Neural cell (in vitro differentiated cells): Measurements from ENCODE around the gene EFCAB11. TPM values are rescaled to one million over a fixed set of nuclear protein-coding genes. Genes with fewer than 3 reads are reported as not detected.

ENCODE experiments used
- H2AFZ ChIP-seq: fragments of 200-600, 300-800 bp; sonication (generic), shearing (Covaris generic); 2 replicates; pipeline ENCODE4 v1.6.0; 2014; ENCODE audit warnings: low read depth, mild to moderate bottlenecking, antibody characterized with exemption, low read length, moderate library complexity
- H3F3A ChIP-seq: fragments of 200-600 bp; shearing (Covaris generic); 2 replicates; pipeline ENCODE4 v1.6.1; 2016; ENCODE audit warnings: mild to moderate bottlenecking, moderate library complexity, mixed read lengths, antibody characterized with exemption, low read length; ENCODE audit not compliant: insufficient read depth, poor library complexity, severe bottlenecking
- H3K27ac ChIP-seq: fragments of 200-600, 300-800 bp; sonication (generic), shearing (Covaris generic); 2 replicates; pipeline ENCODE4 v1.5.1; 2014; ENCODE audit warnings: mild to moderate bottlenecking, low read length, moderate library complexity
- H3K27me3 ChIP-seq: fragments of 300-800, 200-600 bp; sonication (generic), shearing (Covaris generic); 2 replicates; pipeline ENCODE4 v1.6.0; 2014; ENCODE audit warnings: mild to moderate bottlenecking, low read depth, low read length, moderate library complexity; ENCODE audit not compliant: insufficient read depth
- H3K36me3 ChIP-seq: fragments of 300-800, 200-600 bp; sonication (generic), shearing (Covaris generic); 2 replicates; pipeline ENCODE4 v1.5.1; 2014; ENCODE audit warnings: mild to moderate bottlenecking, antibody characterized with exemption, low read length, moderate library complexity; ENCODE audit not compliant: insufficient read depth
- H3K4me2 ChIP-seq: fragments of 300-800, 200-600 bp; sonication (generic), shearing (Covaris generic); 2 replicates; pipeline ENCODE4 v1.6.0; 2014; ENCODE audit warnings: mild to moderate bottlenecking, low read length
- H3K4me3 ChIP-seq: fragments of 300-800, 200-600 bp; sonication (generic), shearing (Covaris generic); 2 replicates; pipeline ENCODE4 v1.5.1; 2014; ENCODE audit warnings: mild to moderate bottlenecking, low read length, moderate library complexity
- H3K79me2 ChIP-seq: fragments of 200-600 bp; shearing (Covaris generic); replicated peaks from 2 replicates; pipeline ENCODE4 v1.6.0; 2014; ENCODE audit warnings: mild to moderate bottlenecking, low read length, moderate library complexity; ENCODE audit not compliant: insufficient read depth
- H3K9ac ChIP-seq: fragments of 300-800, 200-600 bp; sonication (generic), shearing (Covaris generic); 2 replicates; pipeline ENCODE4 v1.6.1; 2016; ENCODE audit warnings: mild to moderate bottlenecking, low read length, mixed read lengths
- H3K9me2 ChIP-seq: fragments of 200-600 bp; shearing (Covaris generic); 2 replicates; pipeline ENCODE4 v1.6.1; 2016; ENCODE audit warnings: mild to moderate bottlenecking, low read length, mixed read lengths; ENCODE audit not compliant: insufficient read depth
- H3K9me3 ChIP-seq: fragments of 200-600, 300-800 bp; sonication (generic), shearing (Covaris generic); 2 replicates; pipeline ENCODE4 v1.6.1; 2016; ENCODE audit warnings: mild to moderate bottlenecking, mixed run types, low read length, moderate library complexity, mixed read lengths
- H4K20me1 ChIP-seq: fragments of 200-600 bp; shearing (Covaris generic); 2 replicates; pipeline ENCODE4 v1.6.1; 2016; ENCODE audit warnings: mild to moderate bottlenecking, mixed run types; ENCODE audit not compliant: insufficient read depth
- CTCF ChIP-seq: fragments of 450-650 bp; IDR thresholded peaks from 2 replicates; pipeline ENCODE4 v1.5.1; 2014; ENCODE audit warnings: antibody characterized with exemption, mild to moderate bottlenecking, moderate library complexity; ENCODE audit not compliant: poor library complexity, severe bottlenecking
- EP300 ChIP-seq: fragments of 450-650 bp; conservative IDR thresholded peaks from 2 replicates; pipeline ENCODE4 v1.6.1; 2014; ENCODE audit warnings: antibody characterized with exemption, mild to moderate bottlenecking, moderate library complexity; ENCODE audit not compliant: poor library complexity, severe bottlenecking
- EZH2 ChIP-seq: fragments of 200-600, 300-800 bp; shearing (Covaris generic), sonication (generic); IDR thresholded peaks from 2 replicates; pipeline ENCODE4 v1.6.1; 2014; ENCODE audit warnings: antibody characterized with exemption, low read length, borderline replicate concordance, mild to moderate bottlenecking; ENCODE audit not compliant: insufficient read depth, poor library complexity, severe bottlenecking
- MXI1 ChIP-seq: fragments of 450-650 bp; conservative IDR thresholded peaks from 2 replicates; pipeline ENCODE4 v1.6.1; 2014; ENCODE audit warnings: antibody characterized with exemption, mild to moderate bottlenecking; ENCODE audit not compliant: poor library complexity, severe bottlenecking
- POLR2AphosphoS5 ChIP-seq: IDR thresholded peaks from 2 replicates; pipeline ENCODE4 v1.6.1; 2012
- RAD21 ChIP-seq: fragments of 450-650 bp; conservative IDR thresholded peaks from 2 replicates; pipeline ENCODE4 v1.6.1; 2014; ENCODE audit warnings: antibody characterized with exemption, mild to moderate bottlenecking, moderate library complexity
- REST ChIP-seq: IDR thresholded peaks from 2 replicates; pipeline ENCODE4 v1.6.1; 2012; ENCODE audit warnings: borderline replicate concordance
- SMC3 ChIP-seq: fragments of 450-650 bp; conservative IDR thresholded peaks from 2 replicates; pipeline ENCODE4 v1.6.1; 2014; ENCODE audit warnings: antibody characterized with exemption, mild to moderate bottlenecking, moderate library complexity; ENCODE audit not compliant: poor library complexity
- TAF1 ChIP-seq: IDR thresholded peaks from 2 replicates; pipeline ENCODE4 v1.6.1; 2012; ENCODE audit warnings: low read depth
- polyA plus RNA-seq: library from polyadenylated mRNA; depleted of rRNA; stranded (reverse); fragments of >200 nt; gene quantifications from 2 replicates; pipeline ENCODE4 v1.2.3, GENCODE V29; 2014

EFCAB11 gene
- polyA plus RNA-seq, 1 donor from 2014 or later = 7.9 TPM

- Histone ChIP-seq H3K9me2 (no peaks in the 10 kb centered on the region), H3K4me3 (no peak overlapping the region), H3K9me3 (no peaks in the 10 kb centered on the region), H3K4me2 (no peak overlapping the region), H3K36me3 (no peaks in the 10 kb centered on the region), H3K79me2 (no peaks in the 10 kb centered on the region), H2AFZ (no peak overlapping the region), H3K27ac (no peak overlapping the region), H3K9ac (no peak overlapping the region), H3K27me3 (no peaks in the 10 kb centered on the region), H4K20me1 (no peaks in the 10 kb centered on the region), H3F3A (no peaks in the 10 kb centered on the region)
- TF ChIP-seq REST (no peak), CTCF (peak; percentile 27), RAD21 (peak; percentile 36)
These were observed 186.7 kb downstream of the EFCAB11 start for GRCh38 chr14:89767861-89768268.

GRCh38 chr14:89767131-89767530 is 187.4 kb downstream of the EFCAB11 start:
- no peaks in the 10 kb centered on the region for H3K9me3 ChIP-seq
- no peak overlapping the region for H3K4me2 ChIP-seq
- no peak overlapping the region for H3K27ac ChIP-seq
- H3K27me3 ChIP-seq = no peaks in the 10 kb centered on the region
- H3K9ac ChIP-seq = no peak overlapping the region
- H3K36me3 ChIP-seq = no peaks in the 10 kb centered on the region
- no peak for TF ChIP-seq POLR2AphosphoS5
- TF ChIP-seq MXI1 = no peak
- TF ChIP-seq EZH2 = no peak
- no peak for TF ChIP-seq SMC3
- TF ChIP-seq EP300 = no peak
- no peak for TF ChIP-seq CTCF
- no peak for TF ChIP-seq TAF1
- no peak for TF ChIP-seq REST
- TF ChIP-seq RAD21 = no peak
- H2AFZ ChIP-seq = no peak overlapping the region
- H3K9me2 ChIP-seq = no peaks in the 10 kb centered on the region
- H3K4me3 ChIP-seq = no peak overlapping the region
- no peaks in the 10 kb centered on the region for H4K20me1 ChIP-seq
- H3K79me2 ChIP-seq = no peaks in the 10 kb centered on the region
- no peaks in the 10 kb centered on the region for H3F3A ChIP-seq
